Gastrocnemius medialis (tissue), 4 donors: ENCODE data around the gene KLHDC4. TPM values are rescaled to one million over a fixed set of nuclear protein-coding genes. Genes with fewer than 3 reads are reported as not detected.

Experiments
- ATAC-seq, 2 donors: fragments of 150-250 bp; one replicate each; pipeline ENCODE4 v1.9.1; 2016
- DNase-seq, 2 donors: peaks; one replicate each; pipeline ENCODE4 v3.0.0-alpha.2; 2019
- H3K27ac ChIP-seq, 4 donors: fragments of 200-600 bp; sonication (generic); 1 replicate in 1 of 4; 2 replicates in 3 of 4; pipeline ENCODE4 v1.5.1; 2016 to 2018; ENCODE audit warnings: mild to moderate bottlenecking in 2 of 4, moderate library complexity in 1 of 4
- H3K27me3 ChIP-seq, 3 donors: fragments of 200-600 bp; sonication (generic) in 2 of 3; 1 replicate in 1 of 3; 2 replicates in 2 of 3; pipeline versions ENCODE4 v1.5.1 to v1.6.0; 2016 to 2019; ENCODE audit warnings: mild to moderate bottlenecking in 1 of 3, moderate library complexity in 1 of 3
- H3K36me3 ChIP-seq, 2 donors: fragments of 200-600 bp; sonication (generic) in 1 of 2; one replicate each; pipeline ENCODE4 v1.5.1; 2017 to 2018
- H3K4me1 ChIP-seq, 2 donors: fragments of 200-600 bp; sonication (generic) in 1 of 2; one replicate each; pipeline ENCODE4 v1.5.1; 2016 to 2017; ENCODE audit warnings: mild to moderate bottlenecking in 2 of 2
- H3K4me3 ChIP-seq, 4 donors: fragments of 200-600 bp; sonication (generic) in 3 of 4; 1 replicate in 1 of 4; 2 replicates in 3 of 4; pipeline ENCODE4 v1.5.1; 2016 to 2019; ENCODE audit warnings: mild to moderate bottlenecking in 2 of 4
- H3K9me3 ChIP-seq, 3 donors: fragments of 200-600 bp; sonication (generic) in 2 of 3; 1 replicate in 1 of 3; 2 replicates in 2 of 3; pipeline ENCODE4 v1.5.1; 2016 to 2019
- POLR2A ChIP-seq, 2 donors: fragments of 450-650 bp; IDR thresholded peaks; one replicate each; pipeline ENCODE4 v1.6.1; 2017; ENCODE audit warnings: antibody characterized with exemption in 2 of 2, mild to moderate bottlenecking in 2 of 2, moderate library complexity in 2 of 2
- in situ Hi-C, 4 donors: fragments of 200-750 bp; cut with MboI; loops; one replicate each; pipeline versions ENCODE4 v1.15.0 to v1.8.0; 2017; ENCODE audit warnings: low sequenced_read_pairs in 4 of 4
- intact Hi-C: fragments of 100-400 bp; cut with DNase I; formaldehyde crosslinking; loops from one replicate; pipeline ENCODE4 v1.15.1; 2023; ENCODE audit warnings: low total_unique reads
- total RNA-seq, 4 donors: library from RNA; depleted of rRNA; stranded (reverse); fragments of >200 nt; gene quantifications; one replicate each; pipeline versions ENCODE4 v1.1.0 to v1.2.3, GENCODE V29; 2016
- TF ChIP-seq, protein P1 (sequence below), 5 experiments: fragments of 450-650 bp in 3 of 5; fragments of 200-600 bp in 2 of 5; sonication (generic) in 2 of 5; IDR thresholded peaks in 4 of 5; conservative IDR thresholded peaks in 1 of 5; 1 replicate in 4 of 5; 2 replicates in 1 of 5; pipeline ENCODE4 v1.5.1; 2016 to 2019; ENCODE audit warnings: antibody characterized with exemption in 5 of 5, mild to moderate bottlenecking in 3 of 5, moderate library complexity in 3 of 5

KLHDC4 gene
- total RNA-seq, 4 donors from 2014 or later = 8.2 to 12.7 (median 10.4) TPM

DNA sequence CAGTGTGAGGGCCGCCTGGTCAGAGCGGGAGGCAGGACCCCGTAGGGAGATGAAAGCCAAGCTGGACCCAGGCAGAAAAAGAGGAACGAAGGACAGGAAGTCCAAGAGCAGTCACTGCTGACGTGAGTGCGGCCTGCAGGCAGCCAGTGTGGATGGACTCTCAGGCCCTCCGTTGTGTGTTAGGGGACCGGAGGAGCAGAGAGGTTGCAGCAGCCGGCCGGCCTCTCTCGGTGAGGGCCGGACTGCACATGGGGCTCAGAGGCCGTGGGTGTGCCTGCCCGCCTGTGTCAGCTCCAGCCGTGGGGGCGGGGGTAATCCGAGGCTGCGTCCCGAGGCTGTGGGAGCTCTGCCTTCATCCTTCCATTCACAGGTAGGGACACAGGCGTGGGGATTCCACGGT lies 96.1 kb downstream of the KLHDC4 start:
- intact Hi-C loops (no loop called here), in situ Hi-C loops (no loop called here)
- no peak for TF ChIP-seq POLR2A (IDR thresholded peaks at IDR 0.05)
- TF ChIP-seq, protein P1, sequence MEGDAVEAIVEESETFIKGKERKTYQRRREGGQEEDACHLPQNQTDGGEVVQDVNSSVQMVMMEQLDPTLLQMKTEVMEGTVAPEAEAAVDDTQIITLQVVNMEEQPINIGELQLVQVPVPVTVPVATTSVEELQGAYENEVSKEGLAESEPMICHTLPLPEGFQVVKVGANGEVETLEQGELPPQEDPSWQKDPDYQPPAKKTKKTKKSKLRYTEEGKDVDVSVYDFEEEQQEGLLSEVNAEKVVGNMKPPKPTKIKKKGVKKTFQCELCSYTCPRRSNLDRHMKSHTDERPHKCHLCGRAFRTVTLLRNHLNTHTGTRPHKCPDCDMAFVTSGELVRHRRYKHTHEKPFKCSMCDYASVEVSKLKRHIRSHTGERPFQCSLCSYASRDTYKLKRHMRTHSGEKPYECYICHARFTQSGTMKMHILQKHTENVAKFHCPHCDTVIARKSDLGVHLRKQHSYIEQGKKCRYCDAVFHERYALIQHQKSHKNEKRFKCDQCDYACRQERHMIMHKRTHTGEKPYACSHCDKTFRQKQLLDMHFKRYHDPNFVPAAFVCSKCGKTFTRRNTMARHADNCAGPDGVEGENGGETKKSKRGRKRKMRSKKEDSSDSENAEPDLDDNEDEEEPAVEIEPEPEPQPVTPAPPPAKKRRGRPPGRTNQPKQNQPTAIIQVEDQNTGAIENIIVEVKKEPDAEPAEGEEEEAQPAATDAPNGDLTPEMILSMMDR (IDR thresholded peaks at IDR 0.05 in 4 of 5, conservative IDR thresholded peaks at IDR 0.05 in 1 of 5) = no peak
- Histone ChIP-seq H3K36me3 (no peaks in the 10 kb centered on the region), H3K27ac (no peak overlapping the region), H3K27me3 (peaks cover 0 to 19% (median 5%) of the 10 kb centered on the region in 3 donors), H3K9me3 (no peaks in the 10 kb centered on the region), H3K4me1 (no peaks in the 10 kb centered on the region), H3K4me3 (no peak overlapping the region)
- ATAC-seq = no peak
- DNase-seq = no peak

DNA sequence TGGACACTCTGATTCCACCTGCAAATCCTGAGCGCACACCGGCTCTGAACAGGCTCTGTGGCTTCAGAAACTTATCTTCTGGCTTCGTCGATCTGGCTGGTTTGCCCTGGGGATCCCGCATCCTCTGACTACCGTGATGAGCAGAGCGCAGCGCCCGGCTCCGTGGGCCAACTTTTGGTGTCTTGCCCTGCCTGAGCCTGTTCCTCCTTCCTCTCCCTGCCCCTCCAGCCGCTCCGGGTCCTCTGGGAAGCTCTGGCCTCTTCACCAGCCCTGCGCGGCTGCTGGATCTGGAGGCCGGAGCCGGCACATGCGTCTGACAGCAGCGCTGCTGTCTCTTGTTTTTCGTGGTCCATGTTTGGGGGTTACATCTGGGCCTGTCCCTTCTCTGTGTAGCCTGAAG lies 97.8 kb downstream of the KLHDC4 start:
- Histone ChIP-seq H3K9me3 (no peaks in the 10 kb centered on the region), H3K4me1 (no peaks in the 10 kb centered on the region), H3K4me3 (no peak overlapping the region), H3K27me3 (peaks cover 5 to 14% (median 8%) of the 10 kb centered on the region in 3 donors), H3K27ac (no peak overlapping the region), H3K36me3 (no peaks in the 10 kb centered on the region)
- in situ Hi-C loops = no loop called here
- TF ChIP-seq, protein P1 (IDR thresholded peaks at IDR 0.05 in 4 of 5, conservative IDR thresholded peaks at IDR 0.05 in 1 of 5) = no peak
- TF ChIP-seq POLR2A (IDR thresholded peaks at IDR 0.05) = no peak
- no peak for DNase-seq
- no peak for ATAC-seq
- intact Hi-C loops = no loop called here

DNA sequence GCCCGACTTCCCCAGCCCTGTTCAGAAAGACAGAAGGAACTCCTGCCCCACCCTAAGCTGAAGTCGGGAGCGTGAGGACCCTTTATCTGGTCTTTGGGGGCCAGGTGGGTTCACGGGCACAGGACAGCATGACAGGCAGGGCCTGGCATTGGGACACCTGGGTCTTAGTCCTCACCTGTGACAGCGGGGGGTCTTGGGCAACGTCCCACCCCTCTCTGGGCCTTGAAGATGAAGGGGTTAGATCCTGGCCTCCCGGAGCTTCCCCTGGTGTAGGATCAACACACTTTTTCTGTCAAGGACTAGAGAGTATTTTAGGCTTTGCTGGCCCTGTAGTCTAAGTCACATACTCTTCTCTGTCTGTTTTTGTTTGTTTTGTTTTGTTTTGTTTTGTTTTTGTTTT lies 98.3 kb downstream of the KLHDC4 start:
- Histone ChIP-seq H3K27ac (no peak overlapping the region), H3K4me3 (no peak overlapping the region), H3K36me3 (no peaks in the 10 kb centered on the region), H3K4me1 (no peaks in the 10 kb centered on the region), H3K9me3 (no peaks in the 10 kb centered on the region), H3K27me3 (peaks cover 3 to 12% (median 8%) of the 10 kb centered on the region in 3 donors)
- in situ Hi-C loops (no loop called here), intact Hi-C loops (no loop called here)
- DNase-seq (no peak), ATAC-seq (no peak)
- no peak for TF ChIP-seq POLR2A (IDR thresholded peaks at IDR 0.05)
- TF ChIP-seq, protein P1 (IDR thresholded peaks at IDR 0.05 in 4 of 5, conservative IDR thresholded peaks at IDR 0.05 in 1 of 5) = no peak

DNA sequence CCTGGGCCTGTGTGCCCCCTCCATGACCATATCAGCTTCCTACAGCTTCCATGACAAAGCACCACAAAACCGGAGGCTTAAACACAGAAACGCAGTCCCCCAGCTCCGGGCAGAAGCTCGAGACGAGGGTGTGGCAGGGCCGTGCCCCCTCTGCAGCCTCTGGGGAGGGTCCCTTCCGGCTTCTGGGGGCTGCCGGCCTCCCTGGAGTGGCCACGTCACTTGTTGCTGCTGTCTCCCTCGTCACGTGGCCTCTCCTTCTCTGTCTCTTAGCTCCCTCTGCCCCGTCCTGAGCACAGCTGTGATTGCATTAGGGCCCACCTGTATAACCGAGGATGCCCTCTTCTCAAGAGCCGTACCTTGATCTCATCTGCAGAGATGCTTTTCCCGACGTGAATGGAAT lies 98.9 kb downstream of the KLHDC4 start:
- H3K4me1 ChIP-seq = no peaks in the 10 kb centered on the region
- peaks cover 0 to 12% (median 8%) of the 10 kb centered on the region in 3 donors for H3K27me3 ChIP-seq
- TF ChIP-seq POLR2A (IDR thresholded peaks at IDR 0.05) = no peak
- TF ChIP-seq, protein P1 (IDR thresholded peaks at IDR 0.05 in 4 of 5, conservative IDR thresholded peaks at IDR 0.05 in 1 of 5) = no peak
- in situ Hi-C loops = no loop called here
- no peaks in the 10 kb centered on the region for H3K9me3 ChIP-seq
- ATAC-seq (no peak), DNase-seq (no peak)
- H3K27ac ChIP-seq = no peak overlapping the region
- no peaks in the 10 kb centered on the region for H3K36me3 ChIP-seq
- no peak overlapping the region for H3K4me3 ChIP-seq
- intact Hi-C loops = no loop called here

DNA sequence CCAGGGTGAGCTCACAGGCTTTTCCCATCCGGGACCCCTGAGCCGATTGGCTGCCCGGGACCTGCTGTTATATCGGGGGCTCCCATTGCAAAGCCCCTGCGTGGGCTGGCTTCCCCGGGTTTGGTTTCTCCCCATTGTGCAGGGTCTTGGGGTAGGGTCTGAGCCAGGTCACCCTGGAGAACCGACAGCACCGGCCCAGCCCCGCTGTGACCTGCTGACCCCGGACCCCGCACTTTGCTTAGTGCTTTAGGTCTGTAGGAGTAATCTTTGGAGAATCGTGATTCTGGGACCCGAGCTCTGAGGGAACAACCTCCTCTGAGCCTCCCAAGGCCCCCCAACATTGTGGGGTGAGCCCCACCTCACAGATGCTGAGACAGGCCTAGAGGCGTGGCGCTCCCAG lies 100.6 kb downstream of the KLHDC4 start:
- intact Hi-C loops = no loop called here
- Histone ChIP-seq H3K4me3 (no peak overlapping the region), H3K36me3 (no peaks in the 10 kb centered on the region), H3K27me3 (peaks cover 2 to 22% (median 11%) of the 10 kb centered on the region in 3 donors), H3K4me1 (no peaks in the 10 kb centered on the region), H3K9me3 (no peaks in the 10 kb centered on the region), H3K27ac (no peak overlapping the region)
- in situ Hi-C loops = no loop called here
- no peak for ATAC-seq
- no peak for DNase-seq
- TF ChIP-seq, protein P1 (IDR thresholded peaks at IDR 0.05 in 4 of 5, conservative IDR thresholded peaks at IDR 0.05 in 1 of 5) = no peak
- TF ChIP-seq POLR2A (IDR thresholded peaks at IDR 0.05) = no peak
